IPS DF 6.9 (cell line): ENCODE data around the gene TTC21A.

Experiments
- DNase-seq: peaks from one replicate; pipeline ENCODE4 v3.0.0-alpha.2; 2013; ENCODE audit warnings: low read depth, low spot score
- H3K27ac ChIP-seq: one replicate; pipeline ENCODE4 v1.5.1; 2013; ENCODE audit warnings: low read length, control low read depth
- H3K27me3 ChIP-seq: 2 replicates; pipeline ENCODE4 v1.6.1; 2013; ENCODE audit warnings: mild to moderate bottlenecking, low read length; ENCODE audit not compliant: control insufficient read depth, insufficient read depth
- H3K36me3 ChIP-seq: 2 replicates; pipeline ENCODE4 v1.6.1; 2013; ENCODE audit warnings: low read length; ENCODE audit not compliant: control insufficient read depth, insufficient read depth
- H3K4me1 ChIP-seq: 2 replicates; pipeline ENCODE4 v1.6.1; 2013; ENCODE audit warnings: low read length; ENCODE audit not compliant: control insufficient read depth, insufficient read depth
- H3K4me3 ChIP-seq: 2 replicates; pipeline ENCODE4 v1.5.1; 2013; ENCODE audit warnings: mild to moderate bottlenecking, low read length
- H3K9me3 ChIP-seq: 2 replicates; pipeline ENCODE4 v1.6.1; 2013; ENCODE audit warnings: low read length, inconsistent platforms; ENCODE audit not compliant: control insufficient read depth, insufficient read depth
- WGBS: extraction: QIAGEN DNeasy Blood & Tissue Kit; methylation state at CpG from one replicate; pipeline ENCODE4 v1.1.7; 2013; ENCODE audit warnings: mixed read lengths, missing lambda C conversion rate; ENCODE audit not compliant: insufficient read length, insufficient coverage; 5-methylcytosine and 5-hydroxymethylcytosine counted together

Gene TTC21A

GRCh38 chr3:39180546-39181346 lies 73.3 kb downstream of the TTC21A start:
- H3K27ac ChIP-seq, result no peak overlapping the region
- peaks cover 6% of the 10 kb centered on the region for H3K4me1 ChIP-seq
- peak; percentile 63 for DNase-seq
- H3K4me3 ChIP-seq, result peak overlapping the region; percentile 37; the same call in 1 of the 2 replicates
- H3K9me3 ChIP-seq, result no peaks in the 10 kb centered on the region
- no peaks in the 10 kb centered on the region for H3K27me3 ChIP-seq
- no CpG with 5 or more reads among the region's 64 CpGs for WGBS
- H3K36me3 ChIP-seq, result no peaks in the 10 kb centered on the region

GRCh38 chr3:39181408-39182335 lies 74.2 kb downstream of the TTC21A start:
- Histone ChIP-seq H3K27ac (no peak overlapping the region), H3K4me3 (no peak overlapping the region; the same call in 1 of the 2 replicates)

GRCh38 chr3:39183211-39184080 lies 76.0 kb downstream of the TTC21A start:
- whole genome bisulfite sequencing, result no CpG with 5 or more reads among the region's 12 CpGs
- H3K36me3 ChIP-seq, result no peaks in the 10 kb centered on the region
- no peak overlapping the region for H3K4me3 ChIP-seq
- no peaks in the 10 kb centered on the region for H3K27me3 ChIP-seq
- no peaks in the 10 kb centered on the region for H3K9me3 ChIP-seq
- no peak overlapping the region for H3K27ac ChIP-seq
- DNase-seq, result no peak
- H3K4me1 ChIP-seq, result peaks cover 5% of the 10 kb centered on the region

More at GRCh38 chr3:39181408-39182335, 74.2 kb downstream of the TTC21A start:
- DNase-seq, result no peak
- H3K27me3 ChIP-seq, result no peaks in the 10 kb centered on the region
- H3K36me3 ChIP-seq, result no peaks in the 10 kb centered on the region
- no CpG with 5 or more reads among the region's 7 CpGs for WGBS
- peaks cover 6% of the 10 kb centered on the region for H3K4me1 ChIP-seq
- no peaks in the 10 kb centered on the region for H3K9me3 ChIP-seq

GRCh38 chr3:39184081-39184967 lies 76.8 kb downstream of the TTC21A start:
- H3K27ac ChIP-seq, result no peak overlapping the region
- H3K9me3 ChIP-seq, result no peaks in the 10 kb centered on the region
- H3K36me3 ChIP-seq, result no peaks in the 10 kb centered on the region
- no CpG with 5 or more reads among the region's 12 CpGs for WGBS
- H3K4me3 ChIP-seq, result no peak overlapping the region
- H3K27me3 ChIP-seq, result no peaks in the 10 kb centered on the region
- DNase-seq, result no peak
- H3K4me1 ChIP-seq, result peaks cover 2% of the 10 kb centered on the region; the same call in 1 of the 2 replicates

GRCh38 chr3:39184968-39185285 lies 77.4 kb downstream of the TTC21A start:
- Histone ChIP-seq H3K27ac (no peak overlapping the region), H3K9me3 (no peaks in the 10 kb centered on the region), H3K27me3 (no peaks in the 10 kb centered on the region), H3K36me3 (no peaks in the 10 kb centered on the region), H3K4me3 (no peak overlapping the region), H3K4me1 (peaks cover 2% of the 10 kb centered on the region; the same call in 1 of the 2 replicates)
- WGBS, result no CpG with 5 or more reads among the region's 4 CpGs
- DNase-seq, result no peak

- peaks cover 2% of the 10 kb centered on the region; the same call in 1 of the 2 replicates for H3K4me1 ChIP-seq
- H3K4me3 ChIP-seq, result no peak overlapping the region
- DNase-seq, result no peak
- WGBS, result no CpG with 5 or more reads among the region's 9 CpGs
- no peaks in the 10 kb centered on the region for H3K9me3 ChIP-seq
- H3K36me3 ChIP-seq, result no peaks in the 10 kb centered on the region
- no peaks in the 10 kb centered on the region for H3K27me3 ChIP-seq
- no peak overlapping the region for H3K27ac ChIP-seq
These were observed 78.0 kb downstream of the TTC21A start for GRCh38 chr3:39185326-39185958.

- peaks cover 2% of the 10 kb centered on the region; the same call in 1 of the 2 replicates for H3K4me1 ChIP-seq
- H3K4me3 ChIP-seq, result no peak overlapping the region
- DNase-seq, result no peak
- no peaks in the 10 kb centered on the region for H3K9me3 ChIP-seq
- no peak overlapping the region for H3K27ac ChIP-seq
- no CpG with 5 or more reads among the region's 14 CpGs for WGBS
- H3K27me3 ChIP-seq, result no peaks in the 10 kb centered on the region
- no peaks in the 10 kb centered on the region for H3K36me3 ChIP-seq
These were observed 78.6 kb downstream of the TTC21A start for GRCh38 chr3:39185959-39186691.

GRCh38 chr3:39186692-39187151 lies 79.2 kb downstream of the TTC21A start:
- Histone ChIP-seq H3K36me3 (no peaks in the 10 kb centered on the region), H3K9me3 (no peaks in the 10 kb centered on the region), H3K4me3 (no peak overlapping the region), H3K27ac (no peak overlapping the region), H3K27me3 (no peaks in the 10 kb centered on the region), H3K4me1 (peaks cover 2% of the 10 kb centered on the region; the same call in 1 of the 2 replicates)
- no peak for DNase-seq
- no CpG with 5 or more reads among the region's 11 CpGs for WGBS
